Measurements from ENCODE around the gene SYTL2. TPM values are rescaled to one million over a fixed set of nuclear protein-coding genes. Genes with fewer than 3 reads are reported as not detected.

SYTL2 gene
- total RNA-seq, 3 donors from 2014 or later (not counting 1 experiment from before 2014, with no cell fraction given): 116 to 237 (median 143) TPM

DNA sequence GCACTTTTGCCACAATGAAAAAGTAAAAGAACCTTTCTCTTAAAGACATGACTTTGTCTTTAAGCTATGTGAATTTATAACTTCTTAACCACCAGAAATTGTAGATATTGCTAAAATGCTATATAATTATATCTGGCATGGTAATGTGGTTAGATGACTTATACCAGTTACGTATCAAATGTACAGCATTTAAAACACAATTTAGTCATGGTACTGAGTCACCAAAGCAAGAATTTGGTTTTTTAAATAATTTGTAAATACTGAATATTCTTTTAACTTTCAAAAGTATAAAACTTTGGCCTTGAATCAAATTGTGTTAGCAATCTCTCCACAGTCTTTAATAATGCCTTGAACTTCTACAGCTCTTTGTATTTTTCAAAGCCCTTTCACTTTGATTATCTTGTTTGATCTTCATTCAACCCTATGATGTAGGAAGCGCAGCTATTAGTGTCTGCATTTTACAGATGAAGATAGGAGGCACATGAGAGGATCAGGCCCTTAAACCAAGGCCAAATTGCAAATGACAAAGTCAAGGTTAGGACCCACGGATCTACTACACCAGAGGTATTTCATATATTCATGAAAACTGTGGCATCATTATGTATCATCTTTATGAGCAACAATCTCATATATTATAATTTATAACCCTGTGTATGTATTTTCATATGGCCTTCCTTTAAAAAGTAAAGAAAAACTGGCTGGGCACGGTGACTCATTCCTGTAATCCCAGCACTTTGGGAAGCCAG, 4.4 kb upstream of the SYTL2 start:
- intact Hi-C loops (cut with micrococcal nuclease): no loop called here
- Mint-ChIP-seq H3K9me3 (no peaks in the 10 kb centered on the region), H3K27me3 (ENCODE audit: low read depth in 2 of 2) (peaks cover 0 to 5% of the 10 kb centered on the region in 2 donors), H3K27ac (no peak overlapping the region), H3K4me1 (peaks cover 8 to 16% of the 10 kb centered on the region in 2 donors), H3K4me3 (no peak overlapping the region), H3K36me3 (no peaks in the 10 kb centered on the region)
- DNase-seq (no peak), ATAC-seq (no peak)
- Histone ChIP-seq H3K4me1 (ENCODE audit: control insufficient read depth, insufficient read depth, low read length) (peaks cover 11% of the 10 kb centered on the region), H3K36me3 (ENCODE audit: control insufficient read depth, insufficient read depth, low read length) (no peaks in the 10 kb centered on the region), H3K27ac (ENCODE audit: low read length) (no peak overlapping the region), H3K27me3 (ENCODE audit: control insufficient read depth, insufficient read depth, low read length) (no peaks in the 10 kb centered on the region), H3K9me3 (ENCODE audit: control insufficient read depth, insufficient read depth, low read length) (no peaks in the 10 kb centered on the region), H3K4me3 (ENCODE audit: low read length) (no peak overlapping the region)
- 92% methylated on average over 3 of the region's 4 CpGs for WGBS (ENCODE audit: insufficient coverage)
- TF ChIP-seq, protein P1, sequence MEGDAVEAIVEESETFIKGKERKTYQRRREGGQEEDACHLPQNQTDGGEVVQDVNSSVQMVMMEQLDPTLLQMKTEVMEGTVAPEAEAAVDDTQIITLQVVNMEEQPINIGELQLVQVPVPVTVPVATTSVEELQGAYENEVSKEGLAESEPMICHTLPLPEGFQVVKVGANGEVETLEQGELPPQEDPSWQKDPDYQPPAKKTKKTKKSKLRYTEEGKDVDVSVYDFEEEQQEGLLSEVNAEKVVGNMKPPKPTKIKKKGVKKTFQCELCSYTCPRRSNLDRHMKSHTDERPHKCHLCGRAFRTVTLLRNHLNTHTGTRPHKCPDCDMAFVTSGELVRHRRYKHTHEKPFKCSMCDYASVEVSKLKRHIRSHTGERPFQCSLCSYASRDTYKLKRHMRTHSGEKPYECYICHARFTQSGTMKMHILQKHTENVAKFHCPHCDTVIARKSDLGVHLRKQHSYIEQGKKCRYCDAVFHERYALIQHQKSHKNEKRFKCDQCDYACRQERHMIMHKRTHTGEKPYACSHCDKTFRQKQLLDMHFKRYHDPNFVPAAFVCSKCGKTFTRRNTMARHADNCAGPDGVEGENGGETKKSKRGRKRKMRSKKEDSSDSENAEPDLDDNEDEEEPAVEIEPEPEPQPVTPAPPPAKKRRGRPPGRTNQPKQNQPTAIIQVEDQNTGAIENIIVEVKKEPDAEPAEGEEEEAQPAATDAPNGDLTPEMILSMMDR (IDR thresholded peaks at IDR 0.05): no peak

GRCh38 chr11:85813721-85814120, 2.8 kb upstream of the SYTL2 start:
- 90% methylated on average over 8 of the region's 9 CpGs for WGBS (ENCODE audit: insufficient coverage)
- intact Hi-C loops (cut with micrococcal nuclease): loop anchor here (5.0 kb wide), 1 partner anchor 166 kb away; the partner anchor contains the start of gene TMEM126A
- Histone ChIP-seq H3K36me3 (ENCODE audit: control insufficient read depth, insufficient read depth, low read length) (no peaks in the 10 kb centered on the region), H3K27me3 (ENCODE audit: control insufficient read depth, insufficient read depth, low read length) (no peaks in the 10 kb centered on the region), H3K4me1 (ENCODE audit: control insufficient read depth, insufficient read depth, low read length) (peaks cover 26% of the 10 kb centered on the region), H3K9me3 (ENCODE audit: control insufficient read depth, insufficient read depth, low read length) (no peaks in the 10 kb centered on the region), H3K27ac (ENCODE audit: low read length) (no peak overlapping the region), H3K4me3 (ENCODE audit: low read length) (no peak overlapping the region)
- Mint-ChIP-seq H3K36me3 (no peaks in the 10 kb centered on the region), H3K4me1 (peaks cover 24 to 33% of the 10 kb centered on the region in 2 donors), H3K9me3 (no peaks in the 10 kb centered on the region), H3K27me3 (ENCODE audit: low read depth in 2 of 2) (peaks cover 0 to 5% of the 10 kb centered on the region in 2 donors), H3K27ac (no peak overlapping the region), H3K4me3 (peak overlapping the region; percentile 60)
- TF ChIP-seq, protein P1 (IDR thresholded peaks at IDR 0.05): no peak
- no peak for ATAC-seq
- no peak for DNase-seq

DNA sequence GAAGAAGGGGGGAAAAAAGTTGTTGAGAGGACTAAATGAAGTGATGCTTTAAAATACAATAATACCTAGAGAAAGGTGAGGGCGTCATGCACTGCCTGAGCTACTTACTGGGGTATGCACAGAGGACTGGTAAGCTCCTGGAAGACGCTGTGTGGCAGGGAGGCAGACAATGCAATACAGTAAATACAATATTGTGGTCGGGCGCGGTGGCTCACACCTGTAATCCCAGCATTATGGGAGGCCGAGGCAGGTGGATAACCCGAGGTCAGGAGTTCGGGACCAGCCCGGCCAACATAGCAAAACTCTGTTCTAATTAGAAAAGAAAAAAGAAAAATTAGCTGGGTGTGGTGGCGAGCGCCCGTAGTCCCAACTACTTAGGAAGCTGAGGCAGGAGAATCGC, 683 bp upstream of the SYTL2 start:
- Mint-ChIP-seq H3K4me3 (peak overlapping the region; percentile 96), H3K27me3 (ENCODE audit: low read depth in 2 of 2) (peaks cover 0 to 3% of the 10 kb centered on the region in 2 donors), H3K4me1 (peaks cover 31 to 34% of the 10 kb centered on the region in 2 donors), H3K9me3 (no peaks in the 10 kb centered on the region), H3K27ac (peak overlapping the region; percentile 91 to 95), H3K36me3 (no peaks in the 10 kb centered on the region)
- Histone ChIP-seq H3K27me3 (ENCODE audit: control insufficient read depth, insufficient read depth, low read length) (no peaks in the 10 kb centered on the region), H3K36me3 (ENCODE audit: control insufficient read depth, insufficient read depth, low read length) (no peaks in the 10 kb centered on the region), H3K9me3 (ENCODE audit: control insufficient read depth, insufficient read depth, low read length) (no peaks in the 10 kb centered on the region), H3K4me1 (ENCODE audit: control insufficient read depth, insufficient read depth, low read length) (peaks cover 30% of the 10 kb centered on the region), H3K27ac (ENCODE audit: low read length) (peak overlapping the region; percentile 49), H3K4me3 (ENCODE audit: low read length) (peak overlapping the region; percentile 52)
- no peak for ATAC-seq
- intact Hi-C loops (cut with micrococcal nuclease): loop anchor here (2.0 to 5.0 kb wide), 2 partner anchors 15 to 164 kb away; partner anchors contain the start of gene TMEM126A
- DNase-seq: no peak
- TF ChIP-seq, protein P1 (IDR thresholded peaks at IDR 0.05): no peak
- 81% methylated on average over 13 of the region's 13 CpGs for WGBS (ENCODE audit: insufficient coverage)
